Liver (tissue), 9 donors: ENCODE measurements around the gene SAFB2. TPM values are rescaled to one million over a fixed set of nuclear protein-coding genes. Genes with fewer than 3 reads are reported as not detected.

ENCODE experiments used
- DNase-seq: peaks from one replicate; pipeline ENCODE4 v3.0.0-alpha.2; 2017; ENCODE audit warnings: low spot score
- H3K27ac ChIP-seq, 2 donors: one replicate each; pipeline ENCODE4 v1.7.0; 2013; ENCODE audit warnings: inconsistent platforms in 2 of 2, low read length in 2 of 2, control low read depth in 1 of 2, low read depth in 1 of 2, mild to moderate bottlenecking in 1 of 2
- H3K27me3 ChIP-seq, 4 donors: one replicate each; pipeline versions ENCODE4 v1.6.1 to v1.7.0; 2013; ENCODE audit warnings: low read length in 3 of 4, inconsistent platforms in 1 of 4, mild to moderate bottlenecking in 1 of 4, moderate library complexity in 1 of 4; ENCODE audit not compliant: control insufficient read depth in 4 of 4, insufficient read depth in 4 of 4
- H3K36me3 ChIP-seq, 4 donors: one replicate each; pipeline versions ENCODE4 v1.6.1 to v1.7.0; 2013; ENCODE audit warnings: low read length in 3 of 4, mild to moderate bottlenecking in 3 of 4, low read depth in 1 of 4, moderate library complexity in 1 of 4; ENCODE audit not compliant: control insufficient read depth in 4 of 4, insufficient read depth in 3 of 4
- H3K4me1 ChIP-seq, 4 donors: one replicate each; pipeline versions ENCODE4 v1.6.1 to v1.7.0; 2013; ENCODE audit warnings: low read length in 3 of 4, mild to moderate bottlenecking in 3 of 4, moderate library complexity in 1 of 4; ENCODE audit not compliant: control insufficient read depth in 4 of 4, insufficient read depth in 4 of 4
- H3K4me3 ChIP-seq, 3 donors: one replicate each; pipeline versions ENCODE4 v1.6.1 to v1.7.0; 2013; ENCODE audit warnings: low read length in 3 of 3, control low read depth in 1 of 3, low read depth in 1 of 3, mild to moderate bottlenecking in 1 of 3
- H3K9ac ChIP-seq, 2 donors: one replicate each; pipeline ENCODE4 v1.7.0; 2013; ENCODE audit warnings: low read length in 2 of 2, mild to moderate bottlenecking in 2 of 2, moderate library complexity in 2 of 2, control low read depth in 1 of 2, low read depth in 1 of 2
- H3K9me3 ChIP-seq, 4 donors: one replicate each; pipeline versions ENCODE4 v1.6.1 to v1.7.0; 2013; ENCODE audit warnings: low read length in 3 of 4; ENCODE audit not compliant: control insufficient read depth in 4 of 4
- ATF3 ChIP-seq: IDR thresholded peaks from 2 replicates; pipeline ENCODE4 v1.6.1; 2016; ENCODE audit warnings: antibody characterized with exemption
- CTCF ChIP-seq: fragments of 150-350 bp; IDR thresholded peaks from 2 replicates; pipeline ENCODE4 v1.5.1; 2017; ENCODE audit warnings: improper control_type of control experiment, low read depth, low read length; ENCODE audit not compliant: missing input control
- EGR1 ChIP-seq, 2 donors: IDR thresholded peaks; 2 replicates each; pipeline ENCODE4 v1.6.1; 2016 to 2018; ENCODE audit warnings: antibody characterized with exemption in 2 of 2, low read depth in 2 of 2
- FOXA1 ChIP-seq: IDR thresholded peaks from 2 replicates; pipeline ENCODE4 v1.6.1; 2016; ENCODE audit warnings: antibody characterized with exemption
- FOXA2 ChIP-seq: IDR thresholded peaks from 2 replicates; pipeline ENCODE4 v1.6.1; 2016; ENCODE audit warnings: antibody characterized with exemption
- GABPA ChIP-seq, 2 donors: IDR thresholded peaks in 1 of 2; conservative IDR thresholded peaks in 1 of 2; 2 replicates each; pipeline ENCODE4 v1.6.1; 2016; ENCODE audit warnings: antibody characterized with exemption in 2 of 2, mild to moderate bottlenecking in 1 of 2, moderate library complexity in 1 of 2
- HNF4A ChIP-seq, 2 donors: conservative IDR thresholded peaks; 2 replicates each; pipeline ENCODE4 v1.6.1; 2016; ENCODE audit warnings: antibody characterized with exemption in 2 of 2, mild to moderate bottlenecking in 2 of 2
- HNF4G ChIP-seq: IDR thresholded peaks from 2 replicates; pipeline ENCODE4 v1.6.1; 2016; ENCODE audit warnings: antibody characterized with exemption
- JUND ChIP-seq, 2 donors: IDR thresholded peaks; 2 replicates each; pipeline ENCODE4 v1.6.1; 2016; ENCODE audit warnings: antibody characterized with exemption in 2 of 2
- MAX ChIP-seq: IDR thresholded peaks from 2 replicates; pipeline ENCODE4 v1.6.1; 2016; ENCODE audit warnings: antibody characterized with exemption
- NR2F2 ChIP-seq: IDR thresholded peaks from 2 replicates; pipeline ENCODE4 v1.6.1; 2016; ENCODE audit warnings: antibody characterized with exemption
- RAD21 ChIP-seq, 2 donors: IDR thresholded peaks; 2 replicates each; pipeline ENCODE4 v1.6.1; 2016; ENCODE audit warnings: antibody characterized with exemption in 2 of 2, mild to moderate bottlenecking in 2 of 2
- REST ChIP-seq: IDR thresholded peaks from 2 replicates; pipeline ENCODE4 v1.6.1; 2016; ENCODE audit warnings: antibody characterized with exemption, mild to moderate bottlenecking
- RXRA ChIP-seq, 2 donors: IDR thresholded peaks; 2 replicates each; pipeline ENCODE4 v1.6.1; 2017 to 2018; ENCODE audit warnings: antibody characterized with exemption in 2 of 2, mild to moderate bottlenecking in 1 of 2
- SP1 ChIP-seq: IDR thresholded peaks from 2 replicates; pipeline ENCODE4 v1.6.1; 2018; ENCODE audit warnings: antibody characterized with exemption, mild to moderate bottlenecking
- TAF1 ChIP-seq: conservative IDR thresholded peaks from 2 replicates; pipeline ENCODE4 v1.6.1; 2016; ENCODE audit warnings: antibody characterized with exemption, mild to moderate bottlenecking
- YY1 ChIP-seq: IDR thresholded peaks from 2 replicates; pipeline ENCODE4 v1.6.1; 2016; ENCODE audit warnings: antibody characterized with exemption, mild to moderate bottlenecking
- ZBTB33 ChIP-seq: IDR thresholded peaks from 2 replicates; pipeline ENCODE4 v1.6.1; 2016; ENCODE audit warnings: antibody characterized with exemption
- WGBS: extraction: QIAGEN DNeasy Blood & Tissue Kit; methylation state at CpG from one replicate; pipeline ENCODE4 v1.1.7; 2013; 5-methylcytosine and 5-hydroxymethylcytosine counted together
- polyA plus RNA-seq, 2 donors: library from polyadenylated mRNA; stranded (reverse) in 1 of 2; unstranded in 1 of 2; fragments of 200-250 nt in 1 of 2; fragments of >200 nt in 1 of 2; fragmentation: Nextera tagmentation in 1 of 2; extraction: Ambion mirVana in 1 of 2; gene quantifications; one replicate each; pipeline versions ENCODE4 v1.2.1 to v1.2.3, GENCODE V29; 2013 to 2015
- total RNA-seq, 2 donors: library from RNA; depleted of rRNA; stranded (reverse); fragments of >200 nt; gene quantifications; one replicate each; pipeline ENCODE4 v1.2.3, GENCODE V29; 2014
- donor health status: healthy.
- donor health status: healthy.
- donor health status: healthy.
- donor health status: healthy.
- donor health status: healthy.

The SAFB2 gene
- total and polyA plus RNA-seq, 4 donors: 18.7 to 57.8 (median 28.5) TPM

- Histone ChIP-seq H3K4me1 (no peaks in the 10 kb centered on the region), H3K27me3 (no peaks in the 10 kb centered on the region), H3K9ac (no peak overlapping the region), H3K4me3 (no peak overlapping the region), H3K27ac (no peak overlapping the region), H3K9me3 (no peaks in the 10 kb centered on the region), H3K36me3 (no peaks in the 10 kb centered on the region)
- TF ChIP-seq NR2F2 (no peak), FOXA1 (no peak), CTCF (no peak), SP1 (no peak), TAF1 (no peak), YY1 (no peak), ZBTB33 (no peak), RAD21 (IDR thresholded peaks at IDR 0.05) (no peak), RXRA (IDR thresholded peaks at IDR 0.05) (no peak), EGR1 (IDR thresholded peaks at IDR 0.05; ENCODE audit: low read depth in 2 of 2) (no peak), HNF4G (no peak), JUND (IDR thresholded peaks at IDR 0.05) (no peak), MAX (no peak)
- WGBS: 56% methylated on average over 5 of the region's 5 CpGs
- no peak for DNase-seq
Observed at GRCh38 chr19:5554828-5555227, 67.7 kb downstream of the SAFB2 start.

GRCh38 chr19:5553892-5554291 is 68.7 kb downstream of the SAFB2 start:
- H3K9me3 ChIP-seq: no peaks in the 10 kb centered on the region
- TF ChIP-seq JUND (IDR thresholded peaks at IDR 0.05) (no peak), FOXA2 (no peak), HNF4G (no peak), YY1 (no peak), ZBTB33 (no peak), RXRA (IDR thresholded peaks at IDR 0.05) (no peak), SP1 (no peak), GABPA (IDR thresholded peaks at IDR 0.05 in 1 of 2, conservative IDR thresholded peaks at IDR 0.05 in 1 of 2) (no peak), ATF3 (no peak), HNF4A (conservative IDR thresholded peaks at IDR 0.05) (no peak), EGR1 (IDR thresholded peaks at IDR 0.05; ENCODE audit: low read depth in 2 of 2) (no peak), TAF1 (no peak), REST (no peak), NR2F2 (no peak), CTCF (no peak)
- no peaks in the 10 kb centered on the region for H3K36me3 ChIP-seq
- no peaks in the 10 kb centered on the region for H3K27me3 ChIP-seq
- no peak overlapping the region for H3K9ac ChIP-seq
- no peaks in the 10 kb centered on the region for H3K4me1 ChIP-seq
- no peak overlapping the region for H3K27ac ChIP-seq
- WGBS: 85% methylated on average over 9 of the region's 9 CpGs
- no peak overlapping the region for H3K4me3 ChIP-seq
- DNase-seq: no peak
